ENCODE data around the gene MYL3. TPM values are rescaled to one million over a fixed set of nuclear protein-coding genes. Genes with fewer than 3 reads are reported as not detected.

The MYL3 gene
- total and polyA plus RNA-seq, 4 donors: 1.9 to 4.1 (median 2.6) TPM

- Histone ChIP-seq H3K27me3 (ENCODE audit: control insufficient read depth in 3 of 3, insufficient read depth in 3 of 3, low read length in 2 of 3) (peaks cover 0 to 2% (median 0%) of the 10 kb centered on the region in 3 donors), H3K9me3 (ENCODE audit: control insufficient read depth in 4 of 4, insufficient read depth in 3 of 4, low read length in 3 of 4) (no peaks in the 10 kb centered on the region), H3K4me3 (no peak overlapping the region), H3K4me1 (ENCODE audit: control insufficient read depth in 5 of 5, insufficient read depth in 5 of 5, low read length in 5 of 5) (peaks cover 0 to 17% (median 9%) of the 10 kb centered on the region in 5 donors), H3K9ac (ENCODE audit: insufficient read depth in 1 of 2, low read length in 2 of 2) (no peak overlapping the region), H3K27ac (ENCODE audit: low read depth in 1 of 2, low read length in 1 of 2) (no peak overlapping the region), H3K36me3 (ENCODE audit: control insufficient read depth in 4 of 4, insufficient read depth in 4 of 4, low read length in 4 of 4) (peaks cover 0 to 3% (median 0%) of the 10 kb centered on the region in 4 donors)
- DNase-seq (no peak), ATAC-seq (ENCODE audit: insufficient read depth, low FRiP score) (no peak)
- WGBS, 2 donors: 88 to 89% methylated on average over 11 of the region's 11 CpGs
- no peak for TF ChIP-seq CTCF (IDR thresholded peaks at IDR 0.05; ENCODE audit: control extremely low read depth, extremely low read depth)
Observed at GRCh38 chr3:46905661-46906451, 42.6 kb upstream of the MYL3 start.

DNA sequence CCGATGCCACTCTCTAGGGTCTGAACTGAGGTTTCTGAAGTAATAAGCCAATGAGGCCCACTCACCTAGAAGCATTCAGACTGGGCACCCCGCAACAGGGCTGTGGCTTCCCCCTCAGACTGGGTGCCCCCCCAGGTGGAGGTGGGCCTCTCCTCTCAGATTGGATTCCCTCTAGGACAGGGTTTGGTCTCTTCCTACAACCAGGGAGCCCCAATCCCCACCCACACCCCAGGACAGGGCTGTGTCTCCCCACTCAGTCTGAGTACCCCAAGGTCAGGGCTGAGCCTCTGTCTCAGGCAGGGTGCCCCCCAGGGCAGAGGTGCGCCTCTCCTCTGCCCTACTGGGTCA lies 41.9 kb upstream of the MYL3 start:
- DNase-seq (no peak), ATAC-seq (ENCODE audit: insufficient read depth, low FRiP score) (no peak)
- no peak overlapping the region for H3K4me3 ChIP-seq
- peaks cover 0 to 19% (median 10%) of the 10 kb centered on the region in 5 donors for H3K4me1 ChIP-seq (ENCODE audit: control insufficient read depth in 5 of 5, insufficient read depth in 5 of 5, low read length in 5 of 5)
- WGBS, 2 donors: 94 to 95% methylated on average over 3 of the region's 3 CpGs
- H3K27me3 ChIP-seq (ENCODE audit: control insufficient read depth in 3 of 3, insufficient read depth in 3 of 3, low read length in 2 of 3): peaks cover 0 to 2% (median 0%) of the 10 kb centered on the region in 3 donors
- no peak overlapping the region for H3K27ac ChIP-seq (ENCODE audit: low read depth in 1 of 2, low read length in 1 of 2)
- TF ChIP-seq CTCF (IDR thresholded peaks at IDR 0.05; ENCODE audit: control extremely low read depth, extremely low read depth): no peak
- peaks cover 0 to 6% (median 0%) of the 10 kb centered on the region in 4 donors for H3K36me3 ChIP-seq (ENCODE audit: control insufficient read depth in 4 of 4, insufficient read depth in 4 of 4, low read length in 4 of 4)
- no peak overlapping the region for H3K9ac ChIP-seq (ENCODE audit: insufficient read depth in 1 of 2, low read length in 2 of 2)
- no peaks in the 10 kb centered on the region for H3K9me3 ChIP-seq (ENCODE audit: control insufficient read depth in 4 of 4, insufficient read depth in 3 of 4, low read length in 3 of 4)

DNA sequence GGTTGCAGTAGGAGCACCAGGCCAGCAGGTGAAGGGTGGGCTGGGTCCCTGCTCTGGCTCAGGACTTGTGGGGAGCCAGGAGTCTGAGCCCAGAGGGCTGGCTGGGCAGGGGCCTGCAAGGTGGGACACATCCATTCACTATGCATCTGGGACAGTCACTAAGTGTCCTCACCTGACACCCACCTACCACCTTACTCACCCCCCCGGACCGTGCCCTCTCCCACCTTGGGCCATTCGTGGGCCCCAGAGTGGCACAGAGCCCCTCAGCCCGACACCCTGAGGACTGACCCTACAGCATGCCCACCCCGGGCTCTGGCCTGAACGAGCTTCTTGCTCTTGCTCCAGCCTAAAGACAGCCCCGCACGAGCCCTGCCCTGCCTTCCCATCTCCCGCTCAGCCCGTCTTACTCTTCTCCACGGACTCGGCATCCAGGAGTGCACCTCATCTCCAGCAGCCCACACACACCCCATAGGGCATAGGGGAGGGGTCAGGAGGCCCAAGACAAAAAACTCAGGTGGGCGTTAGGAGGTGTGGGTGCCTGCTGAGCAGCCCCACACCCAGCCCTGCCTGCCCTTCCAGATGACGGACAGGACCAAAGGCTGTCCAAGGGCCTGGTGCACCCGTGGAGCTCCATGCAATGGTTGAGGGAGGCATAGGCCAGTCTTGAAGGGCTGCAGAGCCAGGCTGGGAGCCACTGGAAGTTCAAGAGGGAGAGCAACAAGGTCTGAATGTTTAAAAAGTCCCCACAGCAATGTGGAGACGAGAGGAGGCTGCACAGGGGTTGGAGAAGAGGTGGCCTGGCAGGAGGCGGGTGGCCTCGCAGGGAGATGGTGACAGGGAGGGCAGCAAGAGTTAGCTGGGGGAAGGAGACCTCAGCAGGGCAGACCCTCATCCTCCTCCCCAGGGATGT lies 41.3 kb upstream of the MYL3 start:
- WGBS, 2 donors: 87 to 95% methylated on average over 18 of the region's 18 CpGs
- no peak overlapping the region for H3K27ac ChIP-seq (ENCODE audit: low read depth in 1 of 2, low read length in 1 of 2)
- H3K9ac ChIP-seq (ENCODE audit: insufficient read depth in 1 of 2, low read length in 2 of 2): no peak overlapping the region
- peaks cover 0 to 6% (median 0%) of the 10 kb centered on the region in 4 donors for H3K36me3 ChIP-seq (ENCODE audit: control insufficient read depth in 4 of 4, insufficient read depth in 4 of 4, low read length in 4 of 4)
- no peak for TF ChIP-seq CTCF (IDR thresholded peaks at IDR 0.05; ENCODE audit: control extremely low read depth, extremely low read depth)
- DNase-seq (no peak), ATAC-seq (ENCODE audit: insufficient read depth, low FRiP score) (no peak)
- H3K9me3 ChIP-seq (ENCODE audit: control insufficient read depth in 4 of 4, insufficient read depth in 3 of 4, low read length in 3 of 4): no peaks in the 10 kb centered on the region
- H3K4me1 ChIP-seq (ENCODE audit: control insufficient read depth in 5 of 5, insufficient read depth in 5 of 5, low read length in 5 of 5): peaks cover 0 to 21% (median 13%) of the 10 kb centered on the region in 5 donors
- H3K27me3 ChIP-seq (ENCODE audit: control insufficient read depth in 3 of 3, insufficient read depth in 3 of 3, low read length in 2 of 3): peaks cover 0 to 2% (median 0%) of the 10 kb centered on the region in 3 donors
- H3K4me3 ChIP-seq: no peak overlapping the region
